Measurements from ENCODE around the gene USP1. TPM values are rescaled to one million over a fixed set of nuclear protein-coding genes. Genes with fewer than 3 reads are reported as not detected.

Gene USP1
- total RNA-seq, 1 donor from 2014 or later: 24.0 TPM

- no peaks in the 10 kb centered on the region for H3K27me3 ChIP-seq (ENCODE audit: control insufficient read depth in 3 of 3, insufficient read depth in 3 of 3, low read length in 3 of 3)
- no peak overlapping the region for H3K27ac ChIP-seq (ENCODE audit: low read depth, low read length)
- no peak overlapping the region for H3K4me3 ChIP-seq (ENCODE audit: low read length in 3 of 3)
- H3K4me1 ChIP-seq (ENCODE audit: control insufficient read depth in 3 of 3, insufficient read depth in 3 of 3, low read length in 3 of 3): no peaks in the 10 kb centered on the region
- H3K9me3 ChIP-seq (ENCODE audit: control insufficient read depth in 3 of 3, low read length in 3 of 3): no peaks in the 10 kb centered on the region
- H3K9ac ChIP-seq (ENCODE audit: low read depth in 1 of 3, low read length in 3 of 3): no peak overlapping the region
- no peaks in the 10 kb centered on the region for H3K36me3 ChIP-seq (ENCODE audit: control insufficient read depth in 3 of 3, insufficient read depth in 3 of 3, low read length in 3 of 3)
Measured at GRCh38 chr1:62398377-62398776, 38.5 kb upstream of the USP1 start.

GRCh38 chr1:62401034-62401760, 35.7 kb upstream of the USP1 start:
- H3K27ac ChIP-seq (ENCODE audit: low read depth, low read length): no peak overlapping the region
- no peaks in the 10 kb centered on the region for H3K9me3 ChIP-seq (ENCODE audit: control insufficient read depth in 3 of 3, low read length in 3 of 3)
- no peak overlapping the region for H3K9ac ChIP-seq (ENCODE audit: low read depth in 1 of 3, low read length in 3 of 3)
- H3K4me1 ChIP-seq (ENCODE audit: control insufficient read depth in 3 of 3, insufficient read depth in 3 of 3, low read length in 3 of 3): no peaks in the 10 kb centered on the region
- no peaks in the 10 kb centered on the region for H3K36me3 ChIP-seq (ENCODE audit: control insufficient read depth in 3 of 3, insufficient read depth in 3 of 3, low read length in 3 of 3)
- no peaks in the 10 kb centered on the region for H3K27me3 ChIP-seq (ENCODE audit: control insufficient read depth in 3 of 3, insufficient read depth in 3 of 3, low read length in 3 of 3)
- no peak overlapping the region for H3K4me3 ChIP-seq (ENCODE audit: low read length in 3 of 3)

GRCh38 chr1:62405247-62405646, 31.6 kb upstream of the USP1 start:
- Histone ChIP-seq H3K9me3 (ENCODE audit: control insufficient read depth in 3 of 3, low read length in 3 of 3) (no peaks in the 10 kb centered on the region), H3K4me1 (ENCODE audit: control insufficient read depth in 3 of 3, insufficient read depth in 3 of 3, low read length in 3 of 3) (no peaks in the 10 kb centered on the region), H3K27me3 (ENCODE audit: control insufficient read depth in 3 of 3, insufficient read depth in 3 of 3, low read length in 3 of 3) (peaks cover 0 to 4% (median 0%) of the 10 kb centered on the region in 3 donors), H3K9ac (ENCODE audit: low read depth in 1 of 3, low read length in 3 of 3) (no peak overlapping the region), H3K36me3 (ENCODE audit: control insufficient read depth in 3 of 3, insufficient read depth in 3 of 3, low read length in 3 of 3) (no peaks in the 10 kb centered on the region), H3K4me3 (ENCODE audit: low read length in 3 of 3) (no peak overlapping the region), H3K27ac (ENCODE audit: low read depth, low read length) (no peak overlapping the region)

GRCh38 chr1:62406576-62406975, 30.3 kb upstream of the USP1 start:
- Histone ChIP-seq H3K27me3 (ENCODE audit: control insufficient read depth in 3 of 3, insufficient read depth in 3 of 3, low read length in 3 of 3) (peaks cover 0 to 4% (median 0%) of the 10 kb centered on the region in 3 donors), H3K4me3 (ENCODE audit: low read length in 3 of 3) (no peak overlapping the region), H3K4me1 (ENCODE audit: control insufficient read depth in 3 of 3, insufficient read depth in 3 of 3, low read length in 3 of 3) (no peaks in the 10 kb centered on the region), H3K9me3 (ENCODE audit: control insufficient read depth in 3 of 3, low read length in 3 of 3) (no peaks in the 10 kb centered on the region), H3K9ac (ENCODE audit: low read depth in 1 of 3, low read length in 3 of 3) (no peak overlapping the region), H3K27ac (ENCODE audit: low read depth, low read length) (no peak overlapping the region), H3K36me3 (ENCODE audit: control insufficient read depth in 3 of 3, insufficient read depth in 3 of 3, low read length in 3 of 3) (no peaks in the 10 kb centered on the region)

GRCh38 chr1:62407398-62408009, 29.3 kb upstream of the USP1 start:
- Histone ChIP-seq H3K27me3 (ENCODE audit: control insufficient read depth in 3 of 3, insufficient read depth in 3 of 3, low read length in 3 of 3) (peaks cover 0 to 4% (median 0%) of the 10 kb centered on the region in 3 donors), H3K36me3 (ENCODE audit: control insufficient read depth in 3 of 3, insufficient read depth in 3 of 3, low read length in 3 of 3) (no peaks in the 10 kb centered on the region), H3K4me3 (ENCODE audit: low read length in 3 of 3) (no peak overlapping the region), H3K4me1 (ENCODE audit: control insufficient read depth in 3 of 3, insufficient read depth in 3 of 3, low read length in 3 of 3) (no peaks in the 10 kb centered on the region), H3K27ac (ENCODE audit: low read depth, low read length) (no peak overlapping the region), H3K9me3 (ENCODE audit: control insufficient read depth in 3 of 3, low read length in 3 of 3) (no peaks in the 10 kb centered on the region), H3K9ac (ENCODE audit: low read depth in 1 of 3, low read length in 3 of 3) (no peak overlapping the region)

GRCh38 chr1:62415687-62416086, 21.2 kb upstream of the USP1 start:
- no peak overlapping the region for H3K27ac ChIP-seq (ENCODE audit: low read depth, low read length)
- no peaks in the 10 kb centered on the region for H3K9me3 ChIP-seq (ENCODE audit: control insufficient read depth in 3 of 3, low read length in 3 of 3)
- no peak overlapping the region for H3K9ac ChIP-seq (ENCODE audit: low read depth in 1 of 3, low read length in 3 of 3)

GRCh38 chr1:62417351-62417999, 19.4 kb upstream of the USP1 start:
- H3K36me3 ChIP-seq (ENCODE audit: control insufficient read depth in 3 of 3, insufficient read depth in 3 of 3, low read length in 3 of 3): no peaks in the 10 kb centered on the region
- H3K9me3 ChIP-seq (ENCODE audit: control insufficient read depth in 3 of 3, low read length in 3 of 3): no peaks in the 10 kb centered on the region
- H3K4me3 ChIP-seq (ENCODE audit: low read length in 3 of 3): no peak overlapping the region
- no peaks in the 10 kb centered on the region for H3K4me1 ChIP-seq (ENCODE audit: control insufficient read depth in 3 of 3, insufficient read depth in 3 of 3, low read length in 3 of 3)
- no peak overlapping the region for H3K9ac ChIP-seq (ENCODE audit: low read depth in 1 of 3, low read length in 3 of 3)
- H3K27me3 ChIP-seq (ENCODE audit: control insufficient read depth in 3 of 3, insufficient read depth in 3 of 3, low read length in 3 of 3): no peaks in the 10 kb centered on the region
- no peak overlapping the region for H3K27ac ChIP-seq (ENCODE audit: low read depth, low read length)

More at GRCh38 chr1:62415687-62416086, 21.2 kb upstream of the USP1 start:
- no peaks in the 10 kb centered on the region for H3K27me3 ChIP-seq (ENCODE audit: control insufficient read depth in 3 of 3, insufficient read depth in 3 of 3, low read length in 3 of 3)
- H3K4me1 ChIP-seq (ENCODE audit: control insufficient read depth in 3 of 3, insufficient read depth in 3 of 3, low read length in 3 of 3): no peaks in the 10 kb centered on the region
- no peak overlapping the region for H3K4me3 ChIP-seq (ENCODE audit: low read length in 3 of 3)
- H3K36me3 ChIP-seq (ENCODE audit: control insufficient read depth in 3 of 3, insufficient read depth in 3 of 3, low read length in 3 of 3): no peaks in the 10 kb centered on the region

- Histone ChIP-seq H3K9ac (ENCODE audit: low read depth in 1 of 3, low read length in 3 of 3) (no peak overlapping the region), H3K4me3 (ENCODE audit: low read length in 3 of 3) (no peak overlapping the region), H3K9me3 (ENCODE audit: control insufficient read depth in 3 of 3, low read length in 3 of 3) (no peaks in the 10 kb centered on the region), H3K27ac (ENCODE audit: low read depth, low read length) (no peak overlapping the region), H3K36me3 (ENCODE audit: control insufficient read depth in 3 of 3, insufficient read depth in 3 of 3, low read length in 3 of 3) (no peaks in the 10 kb centered on the region), H3K27me3 (ENCODE audit: control insufficient read depth in 3 of 3, insufficient read depth in 3 of 3, low read length in 3 of 3) (no peaks in the 10 kb centered on the region), H3K4me1 (ENCODE audit: control insufficient read depth in 3 of 3, insufficient read depth in 3 of 3, low read length in 3 of 3) (no peaks in the 10 kb centered on the region)
Measured at GRCh38 chr1:62420214-62420613, 16.6 kb upstream of the USP1 start.

- Histone ChIP-seq H3K36me3 (ENCODE audit: control insufficient read depth in 3 of 3, insufficient read depth in 3 of 3, low read length in 3 of 3) (no peaks in the 10 kb centered on the region), H3K9me3 (ENCODE audit: control insufficient read depth in 3 of 3, low read length in 3 of 3) (no peaks in the 10 kb centered on the region), H3K4me3 (ENCODE audit: low read length in 3 of 3) (no peak overlapping the region), H3K27ac (ENCODE audit: low read depth, low read length) (no peak overlapping the region), H3K9ac (ENCODE audit: low read depth in 1 of 3, low read length in 3 of 3) (no peak overlapping the region), H3K4me1 (ENCODE audit: control insufficient read depth in 3 of 3, insufficient read depth in 3 of 3, low read length in 3 of 3) (no peaks in the 10 kb centered on the region), H3K27me3 (ENCODE audit: control insufficient read depth in 3 of 3, insufficient read depth in 3 of 3, low read length in 3 of 3) (no peaks in the 10 kb centered on the region)
Measured at GRCh38 chr1:62423580-62424242, 13.1 kb upstream of the USP1 start.

- H3K4me3 ChIP-seq (ENCODE audit: low read length in 3 of 3): no peak overlapping the region
- H3K9ac ChIP-seq (ENCODE audit: low read depth in 1 of 3, low read length in 3 of 3): no peak overlapping the region
- no peaks in the 10 kb centered on the region for H3K36me3 ChIP-seq (ENCODE audit: control insufficient read depth in 3 of 3, insufficient read depth in 3 of 3, low read length in 3 of 3)
- no peaks in the 10 kb centered on the region for H3K27me3 ChIP-seq (ENCODE audit: control insufficient read depth in 3 of 3, insufficient read depth in 3 of 3, low read length in 3 of 3)
- H3K4me1 ChIP-seq (ENCODE audit: control insufficient read depth in 3 of 3, insufficient read depth in 3 of 3, low read length in 3 of 3): no peaks in the 10 kb centered on the region
- H3K9me3 ChIP-seq (ENCODE audit: control insufficient read depth in 3 of 3, low read length in 3 of 3): no peaks in the 10 kb centered on the region
- no peak overlapping the region for H3K27ac ChIP-seq (ENCODE audit: low read depth, low read length)
Measured at GRCh38 chr1:62424411-62424810, 12.4 kb upstream of the USP1 start.
